HepG2 (cell line): ENCODE results near the gene UFSP2. TPM values are rescaled to one million over a fixed set of nuclear protein-coding genes. Genes with fewer than 3 reads are reported as not detected.

Experiments
- ARHGAP35 ChIP-seq: sonication (generic); formaldehyde crosslinking; IDR thresholded peaks from 2 replicates; pipeline ENCODE4 v1.9.0; 2022; ENCODE audit warnings: mild to moderate bottlenecking, inconsistent platforms, moderate library complexity, missing genetic modification reagents, borderline replicate concordance
- CHD4 ChIP-seq: fragments of 200-600 bp; sonication (generic); IDR thresholded peaks from 2 replicates; pipeline ENCODE4 v1.7.0; 2017; ENCODE audit warnings: mild to moderate bottlenecking, low read length, borderline replicate concordance
- FOXA3 ChIP-seq: IDR thresholded peaks from 2 replicates; pipeline ENCODE4 v1.6.1; 2016; ENCODE audit warnings: missing genetic modification reagents, missing compliant biosample characterization
- FOXK1 ChIP-seq: sonication (generic); formaldehyde crosslinking; IDR thresholded peaks from 2 replicates; pipeline ENCODE4 v1.4.0; 2020; ENCODE audit warnings: low read depth, missing genetic modification reagents, borderline replicate concordance
- KDM4B ChIP-seq: sonication (generic); formaldehyde crosslinking; IDR thresholded peaks from 2 replicates; pipeline ENCODE4 v1.4.0; 2020; ENCODE audit warnings: missing genetic modification reagents
- MAFK ChIP-seq, 2 experiments: IDR thresholded peaks in 1 of 2; conservative IDR thresholded peaks in 1 of 2; 2 replicates each; pipeline ENCODE4 v1.6.1; 2011; ENCODE audit warnings: improper control_type of control experiment in 2 of 2, low read length in 2 of 2
- MTF1 ChIP-seq: sonication (generic); formaldehyde crosslinking; IDR thresholded peaks from 2 replicates; pipeline ENCODE4 v1.5.0; 2020; ENCODE audit warnings: missing genetic modification reagents
- MXD4 ChIP-seq: IDR thresholded peaks from 2 replicates; pipeline ENCODE4 v1.6.1; 2016; ENCODE audit warnings: mild to moderate bottlenecking, missing biosample characterization, missing genetic modification reagents
- PRMT3 ChIP-seq: sonication (generic); formaldehyde crosslinking; IDR thresholded peaks from 2 replicates; pipeline ENCODE4 v1.8.1; 2022; ENCODE audit warnings: low read depth, mild to moderate bottlenecking, moderate library complexity, missing genetic modification reagents, borderline replicate concordance
- SALL1 ChIP-seq: sonication (generic); formaldehyde crosslinking; IDR thresholded peaks from 2 replicates; pipeline ENCODE4 v1.8.0; 2022; ENCODE audit warnings: mild to moderate bottlenecking, missing genetic modification reagents
- SMARCC2 ChIP-seq: fragments of 450-650 bp; IDR thresholded peaks from 2 replicates; pipeline ENCODE4 v1.6.1; 2017; ENCODE audit warnings: antibody characterized with exemption, mild to moderate bottlenecking
- SRSF9 ChIP-seq: fragments of 200-400 bp; formaldehyde crosslinking; IDR thresholded peaks from 2 replicates; pipeline ENCODE4 v1.6.1; 2018; ENCODE audit warnings: borderline replicate concordance, mild to moderate bottlenecking, low read depth, low read length; ENCODE audit not compliant: insufficient read depth, poor library complexity, severe bottlenecking
- ZBTB38 ChIP-seq: sonication (generic); formaldehyde crosslinking; IDR thresholded peaks from 2 replicates; pipeline ENCODE4 v1.5.1; 2020; ENCODE audit warnings: mild to moderate bottlenecking, missing genetic modification reagents
- ZNF256 ChIP-seq: sonication (generic); formaldehyde crosslinking; conservative IDR thresholded peaks from 2 replicates; pipeline ENCODE4 v1.4.0; 2020; ENCODE audit warnings: missing genetic modification reagents
- ZNF552 ChIP-seq: sonication (generic); formaldehyde crosslinking; IDR thresholded peaks from 2 replicates; pipeline ENCODE4 v1.9.0; 2022; ENCODE audit warnings: missing genetic modification reagents, mild to moderate bottlenecking, borderline replicate concordance
- ZNF788 ChIP-seq: sonication (generic); formaldehyde crosslinking; IDR thresholded peaks from 2 replicates; pipeline ENCODE4 v1.5.0; 2020; ENCODE audit warnings: mild to moderate bottlenecking, missing genetic modification reagents, borderline replicate concordance
- polyA plus RNA-seq, 8 experiments: library from polyadenylated mRNA; depleted of rRNA in 3 of 8; stranded (reverse) in 7 of 8; unstranded in 1 of 8; fragments of >200 nt; fragmentation: Illumina TruSeq in 4 of 8; extraction: Trizol in 4 of 8; gene quantifications; 2 replicates each; pipeline versions ENCODE4 v1.2.1 to v1.2.3, GENCODE V29; 2011 to 2016; ENCODE audit warnings: low read depth in 4 of 8, missing spikeins in 1 of 8, mixed read lengths in 1 of 8; ENCODE audit not compliant: insufficient read depth in 1 of 8
- total RNA-seq, 5 experiments: library from RNA; depleted of rRNA; stranded (reverse); fragments of >200 nt; fragmentation: Illumina TruSeq; extraction: Trizol; gene quantifications; 2 replicates each; pipeline ENCODE4 v1.2.3, GENCODE V29; 2016; ENCODE audit warnings: low read depth in 1 of 5
- TF ChIP-seq, protein P1 (sequence below): sonication (generic); formaldehyde crosslinking; IDR thresholded peaks from 2 replicates; pipeline ENCODE4 v1.5.0; 2020; ENCODE audit warnings: missing genetic modification reagents
- TF ChIP-seq, protein P2 (sequence below): sonication (generic); formaldehyde crosslinking; IDR thresholded peaks from 2 replicates; pipeline ENCODE4 v1.8.1; 2023; ENCODE audit warnings: mild to moderate bottlenecking, missing genetic modification reagents
- TF ChIP-seq, protein P3 (sequence below): sonication (generic); formaldehyde crosslinking; IDR thresholded peaks from 2 replicates; pipeline ENCODE4 v1.4.0; 2020; ENCODE audit warnings: missing genetic modification reagents
- TF ChIP-seq, protein P4 (sequence below): sonication (generic); formaldehyde crosslinking; IDR thresholded peaks from 2 replicates; pipeline ENCODE4 v1.4.0; 2020; ENCODE audit warnings: mild to moderate bottlenecking, missing genetic modification reagents

Gene UFSP2
- total and polyA plus RNA-seq, 2 of the 13 experiments (the other 11 are each of a cell fraction or from before 2014, with no cell fraction given) = 24.1 to 32.3 TPM

DNA sequence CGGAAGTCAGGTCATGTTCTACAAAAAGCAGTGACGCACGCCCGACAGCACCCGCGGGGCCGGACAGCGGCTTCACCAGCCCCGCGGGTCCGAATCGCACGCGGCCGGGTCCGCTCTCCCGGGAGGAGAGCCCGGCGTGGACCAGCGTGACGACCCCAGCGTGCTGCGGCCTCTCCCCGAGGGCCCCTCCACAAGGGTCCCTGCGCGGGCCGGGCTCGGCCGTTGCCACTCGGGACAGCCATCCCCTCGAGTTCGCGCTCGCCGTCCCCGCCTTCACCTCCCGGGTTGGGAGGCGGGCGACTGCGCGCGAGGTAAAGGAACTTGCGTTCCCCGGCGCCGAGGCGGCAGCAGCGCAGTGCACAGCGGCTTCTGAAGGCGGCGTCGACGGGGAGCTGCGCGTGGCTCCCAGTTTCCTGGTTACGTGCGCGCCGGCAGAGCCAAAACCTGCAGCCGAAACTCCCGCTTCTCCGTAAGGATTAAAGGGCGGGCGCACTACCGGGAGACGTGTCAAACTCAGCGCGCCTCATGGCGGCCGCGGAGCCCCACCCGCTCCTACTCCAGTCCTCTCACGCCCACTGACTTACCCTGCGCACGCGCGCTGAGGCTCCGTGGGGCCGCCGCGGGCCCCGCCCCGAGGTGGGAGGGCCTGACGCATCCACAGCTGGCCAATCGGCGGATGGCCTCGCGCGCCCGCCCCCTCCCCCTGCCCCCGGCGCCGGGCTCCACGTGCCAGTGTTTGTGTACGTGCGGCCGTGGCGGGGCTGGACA lies 29.6 kb downstream of the UFSP2 start (continued):
- peak; percentile 95 for TF ChIP-seq SALL1
- peak; percentile 67 for TF ChIP-seq FOXA3
- no peak for TF ChIP-seq SRSF9
- TF ChIP-seq ZNF788 (CRISPR knock-in tag) = peak; percentile 75; the same call in 1 of the 2 replicates
- TF ChIP-seq MTF1 (CRISPR knock-in tag) = peak; percentile 58; the same call in 1 of the 2 replicates
- no peak for TF ChIP-seq SMARCC2
- TF ChIP-seq ZNF256 = peak; percentile 97
- no peak for TF ChIP-seq KDM4B (CRISPR knock-in tag)
- peak; percentile 96 for TF ChIP-seq ZNF552 (CRISPR knock-in tag)
- TF ChIP-seq, protein P1, sequence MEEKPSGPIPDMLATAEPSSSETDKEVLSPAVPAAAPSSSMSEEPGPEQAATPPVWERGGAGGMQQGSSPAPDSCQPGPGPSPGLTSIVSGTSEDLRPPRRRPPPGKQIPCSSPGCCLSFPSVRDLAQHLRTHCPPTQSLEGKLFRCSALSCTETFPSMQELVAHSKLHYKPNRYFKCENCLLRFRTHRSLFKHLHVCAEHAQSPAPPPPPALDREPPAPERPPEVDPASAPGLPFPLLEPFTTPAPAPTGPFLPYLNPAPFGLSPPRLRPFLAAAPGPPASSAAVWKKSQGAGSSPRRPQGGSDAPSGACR (CRISPR knock-in tag) = peak; percentile 86
- TF ChIP-seq, protein P2, sequence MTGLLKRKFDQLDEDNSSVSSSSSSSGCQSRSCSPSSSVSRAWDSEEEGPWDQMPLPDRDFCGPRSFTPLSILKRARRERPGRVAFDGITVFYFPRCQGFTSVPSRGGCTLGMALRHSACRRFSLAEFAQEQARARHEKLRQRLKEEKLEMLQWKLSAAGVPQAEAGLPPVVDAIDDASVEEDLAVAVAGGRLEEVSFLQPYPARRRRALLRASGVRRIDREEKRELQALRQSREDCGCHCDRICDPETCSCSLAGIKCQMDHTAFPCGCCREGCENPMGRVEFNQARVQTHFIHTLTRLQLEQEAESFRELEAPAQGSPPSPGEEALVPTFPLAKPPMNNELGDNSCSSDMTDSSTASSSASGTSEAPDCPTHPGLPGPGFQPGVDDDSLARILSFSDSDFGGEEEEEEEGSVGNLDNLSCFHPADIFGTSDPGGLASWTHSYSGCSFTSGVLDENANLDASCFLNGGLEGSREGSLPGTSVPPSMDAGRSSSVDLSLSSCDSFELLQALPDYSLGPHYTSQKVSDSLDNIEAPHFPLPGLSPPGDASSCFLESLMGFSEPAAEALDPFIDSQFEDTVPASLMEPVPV = peak; percentile 98
- TF ChIP-seq, protein P3, sequence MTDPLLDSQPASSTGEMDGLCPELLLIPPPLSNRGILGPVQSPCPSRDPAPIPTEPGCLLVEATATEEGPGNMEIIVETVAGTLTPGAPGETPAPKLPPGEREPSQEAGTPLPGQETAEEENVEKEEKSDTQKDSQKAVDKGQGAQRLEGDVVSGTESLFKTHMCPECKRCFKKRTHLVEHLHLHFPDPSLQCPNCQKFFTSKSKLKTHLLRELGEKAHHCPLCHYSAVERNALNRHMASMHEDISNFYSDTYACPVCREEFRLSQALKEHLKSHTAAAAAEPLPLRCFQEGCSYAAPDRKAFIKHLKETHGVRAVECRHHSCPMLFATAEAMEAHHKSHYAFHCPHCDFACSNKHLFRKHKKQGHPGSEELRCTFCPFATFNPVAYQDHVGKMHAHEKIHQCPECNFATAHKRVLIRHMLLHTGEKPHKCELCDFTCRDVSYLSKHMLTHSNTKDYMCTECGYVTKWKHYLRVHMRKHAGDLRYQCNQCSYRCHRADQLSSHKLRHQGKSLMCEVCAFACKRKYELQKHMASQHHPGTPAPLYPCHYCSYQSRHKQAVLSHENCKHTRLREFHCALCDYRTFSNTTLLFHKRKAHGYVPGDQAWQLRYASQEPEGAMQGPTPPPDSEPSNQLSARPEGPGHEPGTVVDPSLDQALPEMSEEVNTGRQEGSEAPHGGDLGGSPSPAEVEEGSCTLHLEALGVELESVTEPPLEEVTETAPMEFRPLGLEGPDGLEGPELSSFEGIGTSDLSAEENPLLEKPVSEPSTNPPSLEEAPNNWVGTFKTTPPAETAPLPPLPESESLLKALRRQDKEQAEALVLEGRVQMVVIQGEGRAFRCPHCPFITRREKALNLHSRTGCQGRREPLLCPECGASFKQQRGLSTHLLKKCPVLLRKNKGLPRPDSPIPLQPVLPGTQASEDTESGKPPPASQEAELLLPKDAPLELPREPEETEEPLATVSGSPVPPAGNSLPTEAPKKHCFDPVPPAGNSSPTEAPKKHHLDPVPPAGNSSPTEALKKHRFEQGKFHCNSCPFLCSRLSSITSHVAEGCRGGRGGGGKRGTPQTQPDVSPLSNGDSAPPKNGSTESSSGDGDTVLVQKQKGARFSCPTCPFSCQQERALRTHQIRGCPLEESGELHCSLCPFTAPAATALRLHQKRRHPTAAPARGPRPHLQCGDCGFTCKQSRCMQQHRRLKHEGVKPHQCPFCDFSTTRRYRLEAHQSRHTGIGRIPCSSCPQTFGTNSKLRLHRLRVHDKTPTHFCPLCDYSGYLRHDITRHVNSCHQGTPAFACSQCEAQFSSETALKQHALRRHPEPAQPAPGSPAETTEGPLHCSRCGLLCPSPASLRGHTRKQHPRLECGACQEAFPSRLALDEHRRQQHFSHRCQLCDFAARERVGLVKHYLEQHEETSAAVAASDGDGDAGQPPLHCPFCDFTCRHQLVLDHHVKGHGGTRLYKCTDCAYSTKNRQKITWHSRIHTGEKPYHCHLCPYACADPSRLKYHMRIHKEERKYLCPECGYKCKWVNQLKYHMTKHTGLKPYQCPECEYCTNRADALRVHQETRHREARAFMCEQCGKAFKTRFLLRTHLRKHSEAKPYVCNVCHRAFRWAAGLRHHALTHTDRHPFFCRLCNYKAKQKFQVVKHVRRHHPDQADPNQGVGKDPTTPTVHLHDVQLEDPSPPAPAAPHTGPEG = peak; percentile 72; the same call in 1 of the 2 replicates
- no peak for TF ChIP-seq MAFK (conservative IDR thresholded peaks at IDR 0.05 in 1 of 2, IDR thresholded peaks at IDR 0.05 in 1 of 2; ENCODE audit: low read length in 2 of 2)
- TF ChIP-seq, protein P4, sequence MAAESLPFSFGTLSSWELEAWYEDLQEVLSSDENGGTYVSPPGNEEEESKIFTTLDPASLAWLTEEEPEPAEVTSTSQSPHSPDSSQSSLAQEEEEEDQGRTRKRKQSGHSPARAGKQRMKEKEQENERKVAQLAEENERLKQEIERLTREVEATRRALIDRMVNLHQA = no peak
- TF ChIP-seq MXD4 (CRISPR knock-in tag) = peak; percentile 96
- TF ChIP-seq FOXK1 (CRISPR knock-in tag) = peak; percentile 98
- TF ChIP-seq ZBTB38 (CRISPR knock-in tag) = peak; percentile 89; the same call in 1 of the 2 replicates
- TF ChIP-seq CHD4 = no peak
- TF ChIP-seq ARHGAP35 (CRISPR knock-in tag) = peak; percentile 91
- TF ChIP-seq PRMT3 (CRISPR knock-in tag) = peak; percentile 99
